Thyroid gland (tissue), 4 donors: ENCODE data around the gene WEE1. TPM values are rescaled to one million over a fixed set of nuclear protein-coding genes. Genes with fewer than 3 reads are reported as not detected.

Experiments
- DNase-seq, 2 donors: peaks; one replicate each; pipeline ENCODE4 v3.0.0-alpha.2; 2019
- H3K27ac ChIP-seq, 3 donors: fragments of 200-600 bp; sonication (generic); 1 replicate in 2 of 3; 2 replicates in 1 of 3; pipeline ENCODE4 v1.5.1; 2016 to 2019; ENCODE audit warnings: mild to moderate bottlenecking in 1 of 3, moderate library complexity in 1 of 3
- H3K27me3 ChIP-seq: fragments of 200-600 bp; sonication (generic); one replicate; pipeline ENCODE4 v1.5.1; 2019
- H3K36me3 ChIP-seq, 2 donors: fragments of 200-600 bp; sonication (generic); one replicate each; pipeline ENCODE4 v1.5.1; 2016 to 2019
- H3K4me1 ChIP-seq, 2 donors: fragments of 200-600 bp; sonication (generic); one replicate each; pipeline ENCODE4 v1.5.1; 2017 to 2019
- H3K4me3 ChIP-seq, 3 donors: fragments of 200-600 bp; sonication (generic); replicated peaks in 1 of 3; 1 replicate in 2 of 3; 2 replicates in 1 of 3; pipeline ENCODE4 v1.5.1; 2016; ENCODE audit warnings: mild to moderate bottlenecking in 1 of 3
- H3K9me3 ChIP-seq: fragments of 200-600 bp; sonication (generic); one replicate; pipeline ENCODE4 v1.5.1; 2017
- POLR2A ChIP-seq, 2 donors: fragments of 450-650 bp; IDR thresholded peaks; one replicate each; pipeline ENCODE4 v1.6.1; 2017; ENCODE audit warnings: antibody characterized with exemption in 2 of 2, mild to moderate bottlenecking in 2 of 2, moderate library complexity in 1 of 2
- WGBS, 2 donors: methylation state at CpG; one replicate each; pipeline ENCODE4 v1.1.5; 2017; 5-methylcytosine and 5-hydroxymethylcytosine counted together
- intact Hi-C: fragments of 100-400 bp; cut with DNase I; formaldehyde crosslinking; loops from one replicate; pipeline ENCODE4 v1.15.1; 2023
- total RNA-seq, 4 donors: library from RNA; depleted of rRNA; stranded (reverse); fragments of >200 nt; gene quantifications; one replicate each; pipeline ENCODE4 v1.2.3, GENCODE V29; 2016
- TF ChIP-seq, protein P1 (sequence below), 6 experiments: fragments of 200-600 bp in 3 of 6; fragments of 450-650 bp in 3 of 6; sonication (generic) in 3 of 6; IDR thresholded peaks; one replicate each; pipeline ENCODE4 v1.5.1; 2016 to 2019; ENCODE audit warnings: antibody characterized with exemption in 6 of 6, mild to moderate bottlenecking in 2 of 6, inconsistent platforms in 1 of 6, moderate library complexity in 1 of 6

Gene WEE1
- total RNA-seq, 4 donors from 2014 or later: 29.6 to 35.6 (median 32.5) TPM

DNA sequence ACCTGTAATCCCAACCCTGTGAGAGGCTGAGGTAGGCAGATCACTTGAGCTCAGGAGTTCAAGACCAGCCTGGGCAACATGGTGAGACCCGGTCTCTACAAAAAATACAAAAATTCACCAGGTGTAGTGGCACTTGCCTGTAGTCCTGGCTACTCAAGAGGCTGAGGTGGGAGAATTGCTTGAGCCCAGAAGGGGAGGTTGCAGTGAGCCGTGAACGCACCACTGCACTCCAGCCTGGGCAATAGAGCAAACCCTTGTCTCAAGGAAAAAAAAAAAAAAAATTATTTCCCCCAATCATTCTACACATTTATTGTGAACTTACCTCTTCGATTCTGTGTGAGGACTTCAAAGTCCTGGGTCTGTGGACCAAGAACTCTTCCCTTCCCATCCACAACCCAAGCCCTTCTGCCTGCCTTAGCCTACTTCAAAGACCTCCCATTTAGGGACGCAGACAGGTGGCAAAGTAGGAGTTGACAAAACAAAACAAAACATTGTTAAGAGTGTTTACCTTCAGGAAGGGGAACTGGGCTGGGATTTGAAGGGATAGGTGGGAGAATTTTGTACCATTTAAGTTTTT lies 3.8 kb upstream of the WEE1 start:
- TF ChIP-seq POLR2A (IDR thresholded peaks at IDR 0.05): no peak
- TF ChIP-seq, protein P1, sequence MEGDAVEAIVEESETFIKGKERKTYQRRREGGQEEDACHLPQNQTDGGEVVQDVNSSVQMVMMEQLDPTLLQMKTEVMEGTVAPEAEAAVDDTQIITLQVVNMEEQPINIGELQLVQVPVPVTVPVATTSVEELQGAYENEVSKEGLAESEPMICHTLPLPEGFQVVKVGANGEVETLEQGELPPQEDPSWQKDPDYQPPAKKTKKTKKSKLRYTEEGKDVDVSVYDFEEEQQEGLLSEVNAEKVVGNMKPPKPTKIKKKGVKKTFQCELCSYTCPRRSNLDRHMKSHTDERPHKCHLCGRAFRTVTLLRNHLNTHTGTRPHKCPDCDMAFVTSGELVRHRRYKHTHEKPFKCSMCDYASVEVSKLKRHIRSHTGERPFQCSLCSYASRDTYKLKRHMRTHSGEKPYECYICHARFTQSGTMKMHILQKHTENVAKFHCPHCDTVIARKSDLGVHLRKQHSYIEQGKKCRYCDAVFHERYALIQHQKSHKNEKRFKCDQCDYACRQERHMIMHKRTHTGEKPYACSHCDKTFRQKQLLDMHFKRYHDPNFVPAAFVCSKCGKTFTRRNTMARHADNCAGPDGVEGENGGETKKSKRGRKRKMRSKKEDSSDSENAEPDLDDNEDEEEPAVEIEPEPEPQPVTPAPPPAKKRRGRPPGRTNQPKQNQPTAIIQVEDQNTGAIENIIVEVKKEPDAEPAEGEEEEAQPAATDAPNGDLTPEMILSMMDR (IDR thresholded peaks at IDR 0.05): no peak
- DNase-seq: peak; percentile 80 to 82
- WGBS, 2 donors: 26 to 52% methylated on average over 5 of the region's 5 CpGs
- H3K36me3 ChIP-seq: no peaks in the 10 kb centered on the region
- no peaks in the 10 kb centered on the region for H3K9me3 ChIP-seq
- peak overlapping the region; percentile 96 to 99 (median 97) for H3K27ac ChIP-seq
- peaks cover 54 to 57% of the 10 kb centered on the region in 2 donors for H3K4me1 ChIP-seq
- H3K27me3 ChIP-seq: no peaks in the 10 kb centered on the region
- intact Hi-C loops: no loop called here
- H3K4me3 ChIP-seq: no peak overlapping the region

DNA sequence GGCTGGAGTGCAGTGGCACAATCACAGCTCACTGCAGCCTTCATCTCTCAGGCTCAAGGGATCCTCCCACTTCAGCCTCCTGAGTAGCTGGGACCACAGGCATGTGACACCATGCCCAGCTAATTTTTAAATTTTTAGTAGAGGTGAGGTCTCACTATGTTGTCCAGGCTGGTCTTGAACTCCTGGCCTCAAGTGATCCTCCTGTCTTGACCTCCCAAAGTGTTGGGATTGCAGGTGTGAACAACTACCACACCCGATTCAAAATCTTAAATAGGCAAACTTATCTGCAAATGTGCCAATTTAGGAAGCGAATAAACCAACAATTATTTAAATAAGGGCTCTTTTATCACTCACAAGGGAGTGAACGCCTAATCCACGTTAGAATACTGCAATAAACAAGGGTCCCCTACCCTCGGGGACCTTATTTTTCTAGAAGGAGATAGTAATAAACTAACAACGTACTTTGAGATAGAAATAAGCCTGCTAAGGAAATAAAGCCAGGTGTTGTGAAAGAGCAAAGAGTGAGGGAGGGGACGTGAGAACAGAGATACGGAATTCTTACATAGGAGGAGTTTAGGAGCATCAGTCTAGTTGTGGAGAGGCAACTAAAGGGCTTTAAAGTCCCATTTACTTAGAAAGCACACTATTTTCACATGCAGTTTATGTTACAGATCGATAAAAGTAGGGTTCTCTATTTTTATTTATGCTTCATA lies 3.0 kb upstream of the WEE1 start:
- no peaks in the 10 kb centered on the region for H3K36me3 ChIP-seq
- H3K4me3 ChIP-seq: no peak overlapping the region
- H3K27ac ChIP-seq: peak overlapping the region; percentile 96 to 99 (median 97)
- TF ChIP-seq, protein P1 (IDR thresholded peaks at IDR 0.05): no peak
- TF ChIP-seq POLR2A (IDR thresholded peaks at IDR 0.05): no peak
- intact Hi-C loops: no loop called here
- WGBS, 2 donors: 81 to 85% methylated on average over 9 of the region's 9 CpGs
- DNase-seq: peak in 1 of 2 donors; percentile 27
- H3K27me3 ChIP-seq: no peaks in the 10 kb centered on the region
- no peaks in the 10 kb centered on the region for H3K9me3 ChIP-seq
- H3K4me1 ChIP-seq: peaks cover 54 to 57% of the 10 kb centered on the region in 2 donors

DNA sequence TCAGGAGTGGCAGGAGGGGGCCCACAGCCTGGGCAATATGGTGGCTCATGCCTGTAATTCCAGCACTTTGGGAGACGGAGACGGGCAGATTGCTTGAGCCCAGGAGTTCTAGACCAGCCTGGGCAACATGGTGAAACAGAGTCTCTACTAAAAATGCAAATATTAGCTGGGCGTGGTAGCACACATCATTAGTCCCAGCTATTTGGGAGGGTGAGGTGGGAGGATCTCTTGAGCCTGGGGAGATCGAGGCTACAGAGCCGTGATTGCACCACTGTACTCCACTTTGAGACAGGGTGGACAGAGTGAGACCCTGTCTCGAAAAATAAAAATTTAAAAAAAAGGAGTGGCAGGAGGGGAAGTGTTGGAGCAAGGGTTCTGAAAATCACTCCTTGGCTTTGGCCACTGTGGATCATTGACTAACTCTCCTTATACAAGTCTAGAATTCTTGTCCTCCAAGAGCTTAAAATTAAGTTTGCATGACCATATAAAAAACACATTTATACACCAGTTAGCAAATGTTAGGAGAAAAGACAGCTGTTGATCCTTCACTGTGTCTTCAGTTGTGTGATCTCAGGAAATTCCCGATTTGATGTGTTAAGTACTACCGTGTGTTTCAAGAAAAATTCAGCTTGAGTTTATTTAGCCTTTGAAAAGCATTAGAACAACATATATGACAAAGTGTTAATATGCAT lies 2.3 kb upstream of the WEE1 start:
- H3K4me3 ChIP-seq: no peak overlapping the region
- TF ChIP-seq, protein P1 (IDR thresholded peaks at IDR 0.05): no peak
- TF ChIP-seq POLR2A (IDR thresholded peaks at IDR 0.05): no peak
- H3K27ac ChIP-seq: peak overlapping the region; percentile 96 to 99 (median 97)
- no peaks in the 10 kb centered on the region for H3K27me3 ChIP-seq
- 80 to 86% methylated on average over 8 of the region's 8 CpGs for WGBS, 2 donors
- H3K4me1 ChIP-seq: peaks cover 47 to 50% of the 10 kb centered on the region in 2 donors
- intact Hi-C loops: no loop called here
- H3K9me3 ChIP-seq: no peaks in the 10 kb centered on the region
- DNase-seq: no peak
- H3K36me3 ChIP-seq: no peaks in the 10 kb centered on the region

DNA sequence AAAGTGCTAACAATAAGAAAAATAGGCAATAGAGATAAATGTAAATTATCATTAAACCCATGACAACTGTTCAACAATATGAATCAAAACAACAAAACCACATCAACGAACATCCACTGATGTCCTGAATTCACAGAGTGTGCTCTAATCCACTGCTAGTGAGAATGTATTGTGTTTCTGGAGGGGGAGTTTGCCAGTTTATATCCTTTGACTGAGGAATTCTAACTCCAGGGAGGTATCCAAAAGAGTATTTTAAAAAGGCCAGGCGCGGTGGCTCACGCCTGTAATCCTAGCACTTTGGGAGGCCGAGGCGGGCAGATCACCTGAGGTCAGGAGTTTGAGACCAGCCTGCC lies 1.7 kb upstream of the WEE1 start:
- peak overlapping the region; percentile 96 to 99 (median 97) for H3K27ac ChIP-seq
- H3K9me3 ChIP-seq: no peaks in the 10 kb centered on the region
- intact Hi-C loops: no loop called here
- no peak for TF ChIP-seq POLR2A (IDR thresholded peaks at IDR 0.05)
- TF ChIP-seq, protein P1 (IDR thresholded peaks at IDR 0.05): no peak
- H3K27me3 ChIP-seq: no peaks in the 10 kb centered on the region
- H3K4me3 ChIP-seq: no peak overlapping the region
- H3K36me3 ChIP-seq: no peaks in the 10 kb centered on the region
- 92 to 94% methylated on average over 6 of the region's 6 CpGs for WGBS, 2 donors
- DNase-seq: no peak
- H3K4me1 ChIP-seq: peaks cover 45 to 50% of the 10 kb centered on the region in 2 donors
